ENCODE measurements around the gene TMCO2. TPM values are rescaled to one million over a fixed set of nuclear protein-coding genes. Genes with fewer than 3 reads are reported as not detected.

The TMCO2 gene
- total RNA-seq, 1 donor from 2014 or later = not detected

DNA sequence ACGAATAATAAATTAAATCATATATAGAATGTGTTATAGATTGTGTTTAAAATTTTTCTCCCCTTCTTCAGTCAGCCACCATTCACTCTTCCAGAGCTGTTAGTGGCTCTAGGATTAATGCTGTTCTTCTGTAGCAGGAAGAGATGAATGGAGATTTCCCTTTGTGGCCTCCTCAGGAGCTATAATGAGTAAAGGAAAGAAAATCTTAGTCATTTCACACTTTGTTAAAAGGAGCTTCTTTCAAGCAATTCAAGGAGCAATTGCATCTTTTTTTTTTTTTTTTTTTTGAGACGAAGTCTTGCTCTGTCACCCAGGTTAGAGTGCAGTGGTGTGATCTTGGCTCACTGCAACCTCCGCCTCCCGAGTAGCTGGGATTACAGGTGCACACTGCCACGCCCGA lies 23.7 kb upstream of the TMCO2 start:
- H3K4me3 ChIP-seq (ENCODE audit: low read depth, low read length) = no peak overlapping the region
- TF ChIP-seq, protein P1, sequence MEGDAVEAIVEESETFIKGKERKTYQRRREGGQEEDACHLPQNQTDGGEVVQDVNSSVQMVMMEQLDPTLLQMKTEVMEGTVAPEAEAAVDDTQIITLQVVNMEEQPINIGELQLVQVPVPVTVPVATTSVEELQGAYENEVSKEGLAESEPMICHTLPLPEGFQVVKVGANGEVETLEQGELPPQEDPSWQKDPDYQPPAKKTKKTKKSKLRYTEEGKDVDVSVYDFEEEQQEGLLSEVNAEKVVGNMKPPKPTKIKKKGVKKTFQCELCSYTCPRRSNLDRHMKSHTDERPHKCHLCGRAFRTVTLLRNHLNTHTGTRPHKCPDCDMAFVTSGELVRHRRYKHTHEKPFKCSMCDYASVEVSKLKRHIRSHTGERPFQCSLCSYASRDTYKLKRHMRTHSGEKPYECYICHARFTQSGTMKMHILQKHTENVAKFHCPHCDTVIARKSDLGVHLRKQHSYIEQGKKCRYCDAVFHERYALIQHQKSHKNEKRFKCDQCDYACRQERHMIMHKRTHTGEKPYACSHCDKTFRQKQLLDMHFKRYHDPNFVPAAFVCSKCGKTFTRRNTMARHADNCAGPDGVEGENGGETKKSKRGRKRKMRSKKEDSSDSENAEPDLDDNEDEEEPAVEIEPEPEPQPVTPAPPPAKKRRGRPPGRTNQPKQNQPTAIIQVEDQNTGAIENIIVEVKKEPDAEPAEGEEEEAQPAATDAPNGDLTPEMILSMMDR (conservative IDR thresholded peaks at IDR 0.05; ENCODE audit: low read depth, low read length) = no peak
- no peak for DNase-seq (ENCODE audit: low read depth)

DNA sequence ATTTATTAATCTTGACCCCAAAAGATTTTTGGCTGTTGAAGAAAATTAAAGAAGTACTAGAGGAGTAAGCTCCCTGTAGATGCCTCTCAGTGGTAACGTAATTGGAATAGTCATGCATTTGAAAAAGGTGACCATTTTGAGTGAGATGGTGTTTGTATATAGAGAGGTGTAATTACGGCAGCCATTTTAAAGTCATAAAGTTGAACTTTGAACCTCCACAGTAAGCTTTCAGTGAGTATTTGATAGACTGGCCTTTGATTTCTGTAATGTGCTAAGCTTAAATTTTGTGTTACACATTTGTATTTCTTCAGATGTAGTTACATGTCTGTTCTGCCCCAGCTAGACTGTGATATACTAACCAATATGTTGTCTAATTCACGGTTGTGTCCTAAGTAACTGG lies 21.5 kb upstream of the TMCO2 start:
- H3K4me3 ChIP-seq (ENCODE audit: low read depth, low read length) = no peak overlapping the region
- no peak for DNase-seq (ENCODE audit: low read depth)
- TF ChIP-seq, protein P1 (conservative IDR thresholded peaks at IDR 0.05; ENCODE audit: low read depth, low read length) = no peak

DNA sequence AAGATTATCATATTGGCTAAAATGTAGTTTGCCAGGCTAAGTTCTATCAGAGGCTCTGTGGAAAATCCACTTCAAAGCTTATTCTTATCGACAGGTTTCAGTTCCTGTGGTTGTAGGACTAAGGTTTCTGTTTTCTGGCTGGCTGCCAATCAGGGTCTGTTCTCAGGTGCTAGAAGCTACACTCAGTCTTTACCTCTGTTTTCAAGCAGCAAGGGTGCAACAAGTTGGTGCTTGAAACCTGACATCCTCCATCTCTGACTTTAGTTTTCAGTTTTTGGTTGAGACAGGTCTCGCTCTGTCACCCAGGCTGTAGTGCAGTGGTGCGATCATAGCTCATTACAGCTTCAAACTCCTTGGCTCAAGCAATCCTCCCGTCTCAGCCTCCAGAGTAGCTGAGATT lies 15.3 kb upstream of the TMCO2 start:
- TF ChIP-seq, protein P1 (conservative IDR thresholded peaks at IDR 0.05; ENCODE audit: low read depth, low read length) = no peak
- H3K4me3 ChIP-seq (ENCODE audit: low read depth, low read length) = no peak overlapping the region
- no peak for DNase-seq (ENCODE audit: low read depth)

DNA sequence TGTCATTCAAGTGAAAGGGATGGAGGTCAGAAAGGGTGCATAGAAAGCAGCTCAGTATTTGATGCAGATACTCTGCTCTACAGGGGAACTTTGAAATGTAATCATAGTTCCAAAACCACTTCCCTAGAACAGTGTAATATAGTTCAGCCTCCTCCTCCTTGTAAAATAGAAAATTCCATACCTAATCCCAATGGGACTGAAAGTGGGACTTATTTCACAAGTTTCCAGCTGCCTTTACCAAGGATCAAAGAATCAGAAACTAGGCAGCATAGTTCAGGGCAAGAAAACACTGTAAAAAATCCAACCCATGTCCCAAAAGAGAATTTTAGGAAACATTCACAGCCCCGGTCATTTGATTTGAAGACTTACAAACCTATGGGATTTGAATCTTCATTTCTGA lies 8.1 kb upstream of the TMCO2 start:
- TF ChIP-seq, protein P1 (conservative IDR thresholded peaks at IDR 0.05; ENCODE audit: low read depth, low read length) = no peak
- no peak for DNase-seq (ENCODE audit: low read depth)
- no peak overlapping the region for H3K4me3 ChIP-seq (ENCODE audit: low read depth, low read length)

DNA sequence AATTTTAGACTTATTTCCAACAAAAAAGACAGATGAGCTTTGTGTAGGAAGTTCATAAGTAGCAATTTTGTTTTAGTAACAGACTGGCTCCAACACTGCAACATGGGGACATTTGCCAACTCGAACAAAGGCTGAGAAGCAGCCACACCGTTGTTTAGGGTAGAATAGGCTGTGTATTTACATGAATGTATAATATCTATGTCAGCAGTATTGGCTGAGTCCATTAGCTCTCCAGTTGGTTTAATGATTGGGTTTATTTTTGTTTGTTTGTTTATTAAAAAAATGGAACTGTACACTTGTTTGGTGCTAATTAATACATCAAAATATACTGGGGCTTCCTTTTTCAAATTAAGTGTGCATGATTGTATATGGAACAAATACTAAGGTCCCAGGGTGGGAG lies 7.3 kb upstream of the TMCO2 start:
- TF ChIP-seq, protein P1 (conservative IDR thresholded peaks at IDR 0.05; ENCODE audit: low read depth, low read length) = no peak
- no peak for DNase-seq (ENCODE audit: low read depth)

DNA sequence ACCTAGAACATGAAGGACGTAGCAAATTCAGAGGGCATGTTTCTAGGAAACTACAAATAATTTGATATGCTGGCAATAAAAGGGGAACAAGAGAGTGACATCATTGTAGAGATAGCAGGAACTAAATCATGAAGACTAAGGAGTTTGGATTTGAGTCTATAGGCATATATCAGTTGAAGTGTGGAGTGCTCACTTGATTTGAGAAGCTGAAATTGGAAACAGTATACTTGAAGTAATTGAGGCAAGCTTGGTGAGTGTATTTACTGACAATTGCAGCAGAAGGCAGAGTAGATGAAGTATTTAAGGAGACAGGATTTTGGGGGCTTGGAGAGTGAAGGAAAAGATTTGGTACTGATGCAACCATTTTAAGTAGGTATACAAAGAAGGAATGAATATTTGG lies 6.4 kb upstream of the TMCO2 start:
- DNase-seq (ENCODE audit: low read depth) = no peak
- no peak overlapping the region for H3K4me3 ChIP-seq (ENCODE audit: low read depth, low read length)
- TF ChIP-seq, protein P1 (conservative IDR thresholded peaks at IDR 0.05; ENCODE audit: low read depth, low read length) = no peak

More for the DNA sequence above, 7.3 kb upstream of the TMCO2 start:
- no peak overlapping the region for H3K4me3 ChIP-seq (ENCODE audit: low read depth, low read length)

DNA sequence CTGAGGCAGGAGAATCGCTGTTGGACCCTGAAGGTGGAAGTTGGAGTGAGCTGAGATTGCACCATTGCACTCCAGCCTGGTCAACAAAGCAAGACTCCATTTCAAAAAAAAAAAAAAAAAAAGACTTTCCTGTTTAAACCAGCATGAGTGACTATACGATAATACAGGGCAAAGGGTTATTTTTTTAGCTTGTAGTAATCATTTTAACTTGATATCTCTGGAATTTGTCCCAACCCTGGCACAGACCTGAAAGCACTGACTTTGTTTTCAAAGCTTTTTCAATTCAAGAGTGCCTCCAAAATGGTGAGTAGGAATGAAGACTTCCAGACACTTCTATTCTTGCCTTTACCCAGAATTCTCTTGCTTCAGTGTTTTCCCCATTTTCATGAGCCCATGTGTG lies 4.4 kb upstream of the TMCO2 start:
- H3K4me3 ChIP-seq (ENCODE audit: low read depth, low read length) = no peak overlapping the region
- no peak for DNase-seq (ENCODE audit: low read depth)
- TF ChIP-seq, protein P1 (conservative IDR thresholded peaks at IDR 0.05; ENCODE audit: low read depth, low read length) = no peak

Measured in epithelial cell of proximal tubule (primary cell).